BLaER1 (cell line): ENCODE data around the gene TYRO3.
"Not testable (repeated sequence)": the region's sequence is repeated elsewhere in the genome, so short reads cannot be mapped to it uniquely, and the experiment has no call there.

ENCODE experiments used
- H3K27ac ChIP-seq: shearing (Covaris generic); formaldehyde crosslinking; 2 replicates; pipeline ENCODE4 v1.8.1; 2022
- H3K27me3 ChIP-seq: shearing (Covaris generic); formaldehyde crosslinking; 2 replicates; pipeline ENCODE4 v1.8.1; 2022
- H3K36me3 ChIP-seq: shearing (Covaris generic); formaldehyde crosslinking; 2 replicates; pipeline ENCODE4 v1.8.1; 2022
- H3K4me1 ChIP-seq: shearing (Covaris generic); formaldehyde crosslinking; 2 replicates; pipeline ENCODE4 v1.8.1; 2022
- H3K4me2 ChIP-seq: shearing (Covaris generic); formaldehyde crosslinking; 2 replicates; pipeline ENCODE4 v1.8.1; 2022
- H3K4me3 ChIP-seq: shearing (Covaris generic); formaldehyde crosslinking; 2 replicates; pipeline ENCODE4 v1.8.1; 2022
- H3K9ac ChIP-seq: shearing (Covaris generic); formaldehyde crosslinking; 2 replicates; pipeline ENCODE4 v1.8.1; 2022
- H3K9me3 ChIP-seq: shearing (Covaris generic); formaldehyde crosslinking; 2 replicates; pipeline ENCODE4 v1.8.1; 2022
- H4K20me1 ChIP-seq: shearing (Covaris generic); formaldehyde crosslinking; 2 replicates; pipeline ENCODE4 v1.8.1; 2022
- Cebpa-rat ChIP-seq: shearing (Covaris generic); IDR thresholded peaks from 2 replicates; pipeline ENCODE4 v1.8.1; 2022

Gene TYRO3

GRCh38 chr15:41581110-41581509, 22.1 kb downstream of the TYRO3 start:
- no peak overlapping the region for H3K27ac ChIP-seq
- H3K36me3 ChIP-seq = peaks cover 7% of the 10 kb centered on the region; the same call in 1 of the 2 replicates
- no peak overlapping the region for H3K9ac ChIP-seq
- H3K9me3 ChIP-seq = no peaks in the 10 kb centered on the region
- no peak overlapping the region for H3K4me3 ChIP-seq
- no peak overlapping the region for H3K4me2 ChIP-seq
- peaks cover 31% of the 10 kb centered on the region for H3K27me3 ChIP-seq
- peaks cover 8% of the 10 kb centered on the region for H3K4me1 ChIP-seq
- peaks cover 10% of the 10 kb centered on the region; the same call in 1 of the 2 replicates for H4K20me1 ChIP-seq
- TF ChIP-seq Cebpa-rat = no peak

- no peak overlapping the region for H3K4me2 ChIP-seq
- H3K4me3 ChIP-seq = no peak overlapping the region
- H4K20me1 ChIP-seq = peaks cover 10% of the 10 kb centered on the region; the same call in 1 of the 2 replicates
- H3K9ac ChIP-seq = no peak overlapping the region
- TF ChIP-seq Cebpa-rat = no peak
- peaks cover 46% of the 10 kb centered on the region for H3K27me3 ChIP-seq
- no peaks in the 10 kb centered on the region for H3K36me3 ChIP-seq
- no peak overlapping the region for H3K27ac ChIP-seq
- peaks cover 8% of the 10 kb centered on the region for H3K4me1 ChIP-seq
- no peaks in the 10 kb centered on the region for H3K9me3 ChIP-seq
These were observed 24.8 kb downstream of the TYRO3 start for GRCh38 chr15:41583795-41584194.

GRCh38 chr15:41584636-41585126, 25.7 kb downstream of the TYRO3 start:
- peaks cover 8% of the 10 kb centered on the region for H3K4me1 ChIP-seq
- H3K27ac ChIP-seq = no peak overlapping the region
- peaks cover 46% of the 10 kb centered on the region for H3K27me3 ChIP-seq
- no peaks in the 10 kb centered on the region for H3K9me3 ChIP-seq
- TF ChIP-seq Cebpa-rat = no peak
- peak overlapping the region; percentile 78; the same call in 1 of the 2 replicates for H3K4me2 ChIP-seq
- H3K36me3 ChIP-seq = no peaks in the 10 kb centered on the region
- peak overlapping the region; percentile 59 for H3K4me3 ChIP-seq
- H4K20me1 ChIP-seq = peaks cover 10% of the 10 kb centered on the region; the same call in 1 of the 2 replicates
- H3K9ac ChIP-seq = no peak overlapping the region

GRCh38 chr15:41585127-41586047, 26.4 kb downstream of the TYRO3 start:
- Histone ChIP-seq H3K27me3 (peaks cover 46% of the 10 kb centered on the region), H3K27ac (no peak overlapping the region), H3K36me3 (no peaks in the 10 kb centered on the region), H3K9ac (no peak overlapping the region), H3K4me3 (peak overlapping the region; percentile 59), H3K9me3 (no peaks in the 10 kb centered on the region), H3K4me2 (peak overlapping the region; percentile 78), H4K20me1 (peaks cover 10% of the 10 kb centered on the region; the same call in 1 of the 2 replicates), H3K4me1 (peaks cover 8% of the 10 kb centered on the region)
- no peak for TF ChIP-seq Cebpa-rat

- H3K27me3 ChIP-seq = peaks cover 46% of the 10 kb centered on the region
- not testable (repeated sequence) for H3K4me3 ChIP-seq, H3K4me1 ChIP-seq, H3K9ac ChIP-seq, H3K36me3 ChIP-seq, H3K27ac ChIP-seq, H3K4me2 ChIP-seq, H4K20me1 ChIP-seq, H3K9me3 ChIP-seq
These were observed 27.7 kb downstream of the TYRO3 start for GRCh38 chr15:41586531-41587282.

GRCh38 chr15:41589018-41589417, 30.0 kb downstream of the TYRO3 start:
- H3K27ac ChIP-seq, H3K4me3 ChIP-seq, H3K4me2 ChIP-seq, H3K4me1 ChIP-seq, H3K9ac ChIP-seq, H3K36me3 ChIP-seq, H3K9me3 ChIP-seq, H4K20me1 ChIP-seq: not testable (repeated sequence)
- peaks cover 35% of the 10 kb centered on the region for H3K27me3 ChIP-seq

- H3K4me2 ChIP-seq, H4K20me1 ChIP-seq, H3K9me3 ChIP-seq, H3K36me3 ChIP-seq, H3K9ac ChIP-seq, H3K27ac ChIP-seq, H3K4me3 ChIP-seq, H3K4me1 ChIP-seq: not testable (repeated sequence)
- peaks cover 30% of the 10 kb centered on the region for H3K27me3 ChIP-seq
These were observed 30.6 kb downstream of the TYRO3 start for GRCh38 chr15:41589571-41589970.

GRCh38 chr15:41591217-41591616, 32.2 kb downstream of the TYRO3 start:
- H3K36me3 ChIP-seq, H3K9me3 ChIP-seq, H4K20me1 ChIP-seq, H3K27ac ChIP-seq, H3K4me2 ChIP-seq, H3K9ac ChIP-seq, H3K4me1 ChIP-seq, H3K4me3 ChIP-seq: not testable (repeated sequence)
- H3K27me3 ChIP-seq = peaks cover 13% of the 10 kb centered on the region

- H3K4me1 ChIP-seq = not testable (repeated sequence)
These were observed 33.7 kb downstream of the TYRO3 start for GRCh38 chr15:41592718-41593117.

More at GRCh38 chr15:41592718-41593117, 33.7 kb downstream of the TYRO3 start:
- H3K27me3 ChIP-seq, H3K36me3 ChIP-seq, H4K20me1 ChIP-seq, H3K9ac ChIP-seq, H3K27ac ChIP-seq, H3K4me2 ChIP-seq, H3K9me3 ChIP-seq, H3K4me3 ChIP-seq: not testable (repeated sequence)
